Cardiac muscle cell (in vitro differentiated cells and primary cell): ENCODE measurements around the gene RAPGEF4. TPM values are rescaled to one million over a fixed set of nuclear protein-coding genes. Genes with fewer than 3 reads are reported as not detected.

ENCODE experiments used
- DNase-seq, 2 donors: peaks; one replicate each; pipeline versions ENCODE4 v3.0.0 to v3.0.0-alpha.2; 2010 to 2017; ENCODE audit warnings: low read depth in 1 of 2, low spot score in 1 of 2
- H3K27ac ChIP-seq: fragments of 200-600 bp; sonication (generic); 2 replicates; pipeline ENCODE4 v1.5.1; 2016
- H3K27me3 ChIP-seq: fragments of 200-600 bp; sonication (generic); 2 replicates; pipeline ENCODE4 v1.6.0; 2016; ENCODE audit warnings: control low read depth
- H3K36me3 ChIP-seq: fragments of 200-600 bp; sonication (generic); 2 replicates; pipeline ENCODE4 v1.5.1; 2016; ENCODE audit warnings: control low read depth
- H3K4me1 ChIP-seq: fragments of 200-600 bp; sonication (generic); 2 replicates; pipeline ENCODE4 v1.8.1; 2017; ENCODE audit warnings: low read depth, mild to moderate bottlenecking, mixed run types
- H3K4me3 ChIP-seq: fragments of 200-600 bp; sonication (generic); 2 replicates; pipeline ENCODE4 v1.5.1; 2016; ENCODE audit warnings: mild to moderate bottlenecking
- H3K9me3 ChIP-seq: fragments of 200-600 bp; sonication (generic); 2 replicates; pipeline ENCODE4 v1.5.1; 2017; ENCODE audit warnings: low read depth, mild to moderate bottlenecking, control low read depth
- CTCF ChIP-seq: IDR thresholded peaks from 2 replicates; pipeline ENCODE4 v1.5.1; 2012; ENCODE audit warnings: low read depth, mild to moderate bottlenecking, low read length
- polyA plus RNA-seq: library from polyadenylated mRNA; unstranded; fragments of >200 nt; fragmentation: Nextera tagmentation; extraction: Ambion mirVana; gene quantifications from 2 replicates; pipeline ENCODE4 v1.2.1, GENCODE V29; 2016
- total RNA-seq: library from RNA; depleted of rRNA; stranded (reverse); fragments of >200 nt; gene quantifications from 2 replicates; pipeline ENCODE4 v1.2.3, GENCODE V29; 2016

Gene RAPGEF4
- total and polyA plus RNA-seq, 2 experiments from 2014 or later = 5.3 to 21.2 TPM

GRCh38 chr2:172765662-172766061 lies 30.0 kb downstream of the RAPGEF4 start:
- Histone ChIP-seq H3K4me1 (no peaks in the 10 kb centered on the region), H3K36me3 (no peaks in the 10 kb centered on the region), H3K9me3 (no peaks in the 10 kb centered on the region)

DNA sequence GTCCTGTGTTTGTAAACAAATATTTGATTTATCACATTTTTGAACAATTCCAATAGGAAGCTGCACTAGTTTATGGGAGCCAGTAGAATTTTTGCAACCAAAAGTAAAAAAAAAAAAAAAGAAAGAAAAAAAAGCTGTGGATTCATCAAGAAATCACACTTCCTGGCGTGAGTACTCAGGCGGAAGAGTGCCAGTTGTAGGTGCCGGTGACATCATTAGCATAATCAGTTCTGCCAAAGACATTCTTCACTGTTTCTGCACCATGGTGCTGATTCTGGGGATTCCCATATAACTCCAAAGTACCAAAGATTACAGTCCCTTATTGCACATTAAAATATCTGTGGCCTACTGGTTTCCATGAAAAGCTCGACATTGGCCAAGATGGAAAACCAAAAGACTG lies 32.8 kb downstream of the RAPGEF4 start:
- Histone ChIP-seq H3K27me3 (no peaks in the 10 kb centered on the region), H3K36me3 (no peaks in the 10 kb centered on the region), H3K27ac (no peak overlapping the region), H3K9me3 (no peaks in the 10 kb centered on the region), H3K4me1 (no peaks in the 10 kb centered on the region), H3K4me3 (no peak overlapping the region)
- TF ChIP-seq CTCF = no peak
- no peak for DNase-seq

More at GRCh38 chr2:172765662-172766061, 30.0 kb downstream of the RAPGEF4 start:
- Histone ChIP-seq H3K4me3 (no peak overlapping the region), H3K27ac (no peak overlapping the region), H3K27me3 (no peaks in the 10 kb centered on the region)
- TF ChIP-seq CTCF = no peak
- DNase-seq = no peak

DNA sequence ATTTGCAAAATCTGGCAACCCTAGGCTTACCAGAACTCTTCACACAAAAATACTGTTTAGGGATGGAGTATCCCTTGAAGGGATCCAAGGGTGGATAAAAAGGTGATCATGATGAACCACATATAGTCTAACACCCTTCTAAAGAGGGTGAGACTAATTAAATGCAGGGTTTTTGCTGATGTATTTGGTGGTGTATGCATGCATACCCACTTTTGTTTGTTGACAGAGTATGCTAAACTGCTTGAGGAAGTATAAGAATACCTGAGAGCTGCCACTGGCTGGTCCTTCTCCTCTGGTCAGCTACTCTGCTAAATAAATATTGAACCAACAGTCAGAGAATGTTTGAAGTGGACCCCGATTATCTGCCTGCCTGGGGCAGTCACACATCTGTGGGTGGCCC lies 34.2 kb downstream of the RAPGEF4 start:
- Histone ChIP-seq H3K4me3 (no peak overlapping the region), H3K4me1 (no peaks in the 10 kb centered on the region), H3K27ac (no peak overlapping the region), H3K9me3 (no peaks in the 10 kb centered on the region), H3K27me3 (no peaks in the 10 kb centered on the region), H3K36me3 (no peaks in the 10 kb centered on the region)
- DNase-seq = no peak
- TF ChIP-seq CTCF = no peak

DNA sequence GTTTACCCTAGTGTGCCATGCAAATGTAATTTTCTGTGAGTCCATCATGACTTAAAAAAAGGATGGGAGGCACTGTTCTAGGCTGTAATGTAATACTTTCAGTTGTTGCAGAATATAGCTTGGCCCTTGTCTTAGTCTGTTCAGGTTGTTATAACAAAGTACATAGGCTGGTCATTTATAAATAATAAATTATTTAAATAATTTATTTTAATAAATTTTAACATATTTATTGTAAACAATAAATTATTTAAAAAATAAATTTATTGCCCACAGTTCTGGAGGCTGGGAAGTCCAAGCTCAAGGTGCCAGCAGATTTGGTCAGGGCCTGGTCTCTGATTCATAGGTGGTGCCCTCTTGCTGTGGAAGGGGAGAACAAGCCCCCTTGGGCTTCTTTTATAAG lies 35.2 kb downstream of the RAPGEF4 start:
- H3K36me3 ChIP-seq = no peaks in the 10 kb centered on the region
- H3K27me3 ChIP-seq = no peaks in the 10 kb centered on the region
- H3K9me3 ChIP-seq = no peaks in the 10 kb centered on the region
- no peak overlapping the region for H3K27ac ChIP-seq
- H3K4me1 ChIP-seq = no peaks in the 10 kb centered on the region
- DNase-seq = no peak
- TF ChIP-seq CTCF = no peak
- no peak overlapping the region for H3K4me3 ChIP-seq

- TF ChIP-seq CTCF = no peak
- H3K4me3 ChIP-seq = no peak overlapping the region
- H3K27ac ChIP-seq = no peak overlapping the region
Measured at GRCh38 chr2:172772633-172773032, 37.0 kb downstream of the RAPGEF4 start.

GRCh38 chr2:172774302-172774701 lies 38.7 kb downstream of the RAPGEF4 start:
- Histone ChIP-seq H3K36me3 (no peaks in the 10 kb centered on the region), H3K9me3 (no peaks in the 10 kb centered on the region), H3K4me1 (no peaks in the 10 kb centered on the region), H3K27ac (no peak overlapping the region), H3K4me3 (no peak overlapping the region), H3K27me3 (no peaks in the 10 kb centered on the region)
- no peak for TF ChIP-seq CTCF
- no peak for DNase-seq

More at GRCh38 chr2:172772633-172773032, 37.0 kb downstream of the RAPGEF4 start:
- no peaks in the 10 kb centered on the region for H3K27me3 ChIP-seq
- no peaks in the 10 kb centered on the region for H3K4me1 ChIP-seq
- peak in 1 of 2 donors; percentile 38 for DNase-seq
- no peaks in the 10 kb centered on the region for H3K36me3 ChIP-seq
- H3K9me3 ChIP-seq = no peaks in the 10 kb centered on the region
